H1 (cell line): ENCODE data around the gene NOS1AP. TPM values are rescaled to one million over a fixed set of nuclear protein-coding genes. Genes with fewer than 3 reads are reported as not detected.

Source experiments
- CTCF ChIA-PET: fragments of 300-600 bp; sonication (Branson Sonifier 250); formaldehyde crosslinking; loops from one replicate; lab custom pipeline; 2021; ENCODE audit not compliant: partially characterized antibody; lab: Charles Lee
- POLR2A ChIA-PET: fragments of 300-600 bp; sonication (Branson Sonifier 250); formaldehyde crosslinking; loops from one replicate; lab custom pipeline; 2021; ENCODE audit warnings: inconsistent platforms; ENCODE audit not compliant: partially characterized antibody; lab: Charles Lee
- DNase-seq, 2 experiments: peaks; one replicate each; pipeline versions ENCODE4 v3.0.0 to v3.0.0-alpha.2; 2010 to 2022; ENCODE audit warnings: low spot score in 2 of 2, low read depth in 1 of 2, mixed read lengths in 1 of 2
- FAIRE-seq: peaks from 2 replicates; lab custom pipeline; 2011; peaks lifted over from hg19 to GRCh38; lab: Jason Lieb, UNC
- H2AFZ ChIP-seq: 2 replicates; pipeline ENCODE4 v1.8.1; 2012; ENCODE audit warnings: low read length, inconsistent platforms
- H2AK5ac ChIP-seq: 2 replicates; pipeline ENCODE4 v1.6.1; 2013; ENCODE audit warnings: low read depth, low read length
- H2BK120ac ChIP-seq: replicated peaks from 2 replicates; pipeline ENCODE3; 2013; ENCODE audit warnings: low read depth, low read length, inconsistent platforms
- H2BK12ac ChIP-seq: 2 replicates; pipeline ENCODE4 v1.6.1; 2013; ENCODE audit warnings: low read depth, low read length
- H2BK15ac ChIP-seq: 2 replicates; pipeline ENCODE4 v1.6.1; 2013; ENCODE audit warnings: low read length
- H2BK20ac ChIP-seq: 2 replicates; pipeline ENCODE4 v1.6.1; 2013; ENCODE audit warnings: low read length
- H2BK5ac ChIP-seq: 2 replicates; pipeline ENCODE4 v1.6.1; 2013; ENCODE audit warnings: low read depth, low read length
- H3K14ac ChIP-seq: 2 replicates; pipeline ENCODE4 v1.6.1; 2013; ENCODE audit warnings: inconsistent platforms; ENCODE audit not compliant: insufficient read length
- H3K18ac ChIP-seq: 2 replicates; pipeline ENCODE4 v1.6.1; 2013; ENCODE audit warnings: low read length; ENCODE audit errors: extremely low read depth
- H3K23ac ChIP-seq: 2 replicates; pipeline ENCODE4 v1.6.1; 2013; ENCODE audit warnings: inconsistent platforms; ENCODE audit not compliant: insufficient read length
- H3K23me2 ChIP-seq: 2 replicates; pipeline ENCODE4 v1.6.1; 2013; ENCODE audit warnings: low read depth, low read length
- H3K27ac ChIP-seq: 2 replicates; pipeline ENCODE4 v1.6.1; 2011; ENCODE audit warnings: low read depth, low read length, inconsistent platforms
- H3K27me3 ChIP-seq, 4 experiments: replicated peaks in 1 of 4; 1 replicate in 1 of 4; 2 replicates in 3 of 4; pipeline versions ENCODE4 v1.6.1 to v1.8.1; 2011 to 2013; ENCODE audit warnings: low read length in 3 of 4, mild to moderate bottlenecking in 3 of 4, inconsistent platforms in 2 of 4, mixed read lengths in 2 of 4, moderate library complexity in 1 of 4; ENCODE audit not compliant: control insufficient read depth in 3 of 4, insufficient read depth in 3 of 4; ENCODE audit errors: extremely low read depth in 1 of 4
- H3K36me3 ChIP-seq, 4 experiments: 2 replicates each; pipeline versions ENCODE4 v1.6.1 to v1.8.1; 2011 to 2013; ENCODE audit warnings: mild to moderate bottlenecking in 4 of 4, low read length in 3 of 4, moderate library complexity in 2 of 4, control low read depth in 1 of 4, inconsistent platforms in 1 of 4; ENCODE audit not compliant: insufficient read depth in 4 of 4, control insufficient read depth in 2 of 4
- H3K4ac ChIP-seq: replicated peaks from 2 replicates; pipeline ENCODE3; 2013; ENCODE audit warnings: low read length, low read depth, mixed read lengths, inconsistent platforms; ENCODE audit not compliant: insufficient read length
- H3K4me1 ChIP-seq, 4 experiments: replicated peaks in 1 of 4; 1 replicate in 1 of 4; 2 replicates in 3 of 4; pipeline versions ENCODE4 v1.6.1 to v1.8.1; 2011 to 2013; ENCODE audit warnings: low read length in 3 of 4, inconsistent platforms in 2 of 4, mixed read lengths in 1 of 4; ENCODE audit not compliant: insufficient read depth in 4 of 4, control insufficient read depth in 3 of 4
- H3K4me2 ChIP-seq, 2 experiments: 2 replicates each; pipeline versions ENCODE4 v1.6.1 to v1.8.1; 2011 to 2013; ENCODE audit warnings: low read depth in 2 of 2, low read length in 2 of 2, control low read depth in 1 of 2, inconsistent platforms in 1 of 2, mild to moderate bottlenecking in 1 of 2; ENCODE audit not compliant: insufficient read depth in 1 of 2
- H3K4me3 ChIP-seq, 4 experiments: fragments of 200-600, 300-600 bp in 1 of 4; sonication (generic), shearing (Covaris generic), sonication (Bioruptor Twin) in 1 of 4; 2 replicates each; pipeline versions ENCODE4 v1.5.1 to v1.8.1; 2011 to 2016; ENCODE audit warnings: low read length in 4 of 4, low read depth in 3 of 4, control low read depth in 2 of 4, inconsistent platforms in 2 of 4, mild to moderate bottlenecking in 2 of 4, mixed read lengths in 1 of 4, moderate library complexity in 1 of 4; ENCODE audit not compliant: insufficient read depth in 2 of 4; ENCODE audit errors: extremely low read depth in 1 of 4
- H3K56ac ChIP-seq: replicated peaks from 2 replicates; pipeline ENCODE3; 2013; ENCODE audit warnings: low read depth, mild to moderate bottlenecking, mixed read lengths, low read length, inconsistent platforms; ENCODE audit not compliant: insufficient read length
- H3K79me1 ChIP-seq: 2 replicates; pipeline ENCODE4 v1.6.1; 2013; ENCODE audit warnings: low read depth, low read length, control low read depth
- H3K79me2 ChIP-seq, 2 experiments: 2 replicates each; pipeline versions ENCODE4 v1.6.1 to v1.8.1; 2012 to 2013; ENCODE audit warnings: low read length in 2 of 2, mild to moderate bottlenecking in 2 of 2, inconsistent platforms in 1 of 2; ENCODE audit not compliant: insufficient read depth in 2 of 2, control insufficient read depth in 1 of 2
- H3K9ac ChIP-seq, 4 experiments: replicated peaks in 1 of 4; 1 replicate in 1 of 4; 2 replicates in 3 of 4; pipeline versions ENCODE4 v1.6.1 to v1.8.1; 2011 to 2013; ENCODE audit warnings: low read depth in 3 of 4, low read length in 3 of 4, control low read depth in 2 of 4, mild to moderate bottlenecking in 2 of 4, moderate library complexity in 2 of 4, inconsistent platforms in 1 of 4; ENCODE audit errors: extremely low read depth in 1 of 4
- H3K9me3 ChIP-seq, 2 experiments: 2 replicates each; pipeline versions ENCODE4 v1.6.1 to v1.8.1; 2012 to 2013; ENCODE audit warnings: mild to moderate bottlenecking in 2 of 2, moderate library complexity in 2 of 2, control low read depth in 1 of 2, inconsistent platforms in 1 of 2, low read depth in 1 of 2, low read length in 1 of 2, mixed read lengths in 1 of 2; ENCODE audit not compliant: insufficient read depth in 2 of 2
- H4K20me1 ChIP-seq, 2 experiments: replicated peaks in 1 of 2; 2 replicates each; pipeline versions ENCODE3 to v1.8.1; 2011 to 2013; ENCODE audit warnings: inconsistent platforms in 2 of 2, low read length in 2 of 2, mild to moderate bottlenecking in 1 of 2; ENCODE audit not compliant: insufficient read depth in 2 of 2, control insufficient read depth in 1 of 2
- H4K5ac ChIP-seq: 2 replicates; pipeline ENCODE4 v1.6.1; 2013; ENCODE audit warnings: low read length, low read depth, mixed read lengths, inconsistent platforms; ENCODE audit not compliant: insufficient read length
- H4K8ac ChIP-seq: 2 replicates; pipeline ENCODE4 v1.8.0; 2013; ENCODE audit warnings: mild to moderate bottlenecking, moderate library complexity, low read length, inconsistent platforms; ENCODE audit not compliant: insufficient read depth; ENCODE audit errors: extremely low read depth
- H4K91ac ChIP-seq: replicated peaks from 2 replicates; pipeline ENCODE3; 2013; ENCODE audit warnings: low read length, mixed read lengths, inconsistent platforms; ENCODE audit not compliant: insufficient read length
- BCL11A ChIP-seq, 2 experiments: IDR thresholded peaks; one replicate each; pipeline ENCODE4 v1.6.1; 2011; ENCODE audit warnings: low read depth in 2 of 2, low read length in 2 of 2, mild to moderate bottlenecking in 2 of 2
- BRCA1 ChIP-seq: IDR thresholded peaks from 2 replicates; pipeline ENCODE4 v1.6.1; 2012; ENCODE audit warnings: low read depth, low read length, improper control_type of control experiment
- E2F6 ChIP-seq: IDR thresholded peaks from 2 replicates; pipeline ENCODE4 v1.6.1; 2012; ENCODE audit warnings: inconsistent platforms
- RNF2 ChIP-seq: fragments of 200-900, 300-1000 bp; sonication (generic); IDR thresholded peaks from 2 replicates; pipeline ENCODE4 v1.7.1; 2016; ENCODE audit warnings: borderline replicate concordance, low read depth, mild to moderate bottlenecking, antibody characterized with exemption, low read length; ENCODE audit not compliant: poor library complexity, severe bottlenecking; ENCODE audit errors: missing control alignments
- SAP30 ChIP-seq: fragments of 300-600 bp; sonication (generic); IDR thresholded peaks from 2 replicates; pipeline ENCODE4 v1.7.1; 2012; ENCODE audit warnings: low read length, moderate library complexity, mild to moderate bottlenecking, inconsistent platforms; ENCODE audit not compliant: insufficient read depth, insufficient replicate concordance
- SIRT6 ChIP-seq: IDR thresholded peaks from one replicate; pipeline ENCODE4 v1.7.1; 2012; ENCODE audit warnings: low read length, inconsistent platforms
- WGBS, 2 experiments: shearing (Covaris generic) in 1 of 2; methylation state at CpG; one replicate each; pipeline versions ENCODE4 v1.1.6 to v1.1.7; 2013 to 2015; ENCODE audit warnings: low lambda C conversion rate in 2 of 2, mixed read lengths in 2 of 2, inconsistent platforms in 1 of 2, low coverage in 1 of 2, missing lambda C conversion rate in 1 of 2; ENCODE audit not compliant: insufficient replicate concordance in 2 of 2, insufficient coverage in 1 of 2, insufficient read length in 1 of 2; ENCODE audit errors: extremely low coverage in 1 of 2, missing lambda C conversion rate in 1 of 2; 5-methylcytosine and 5-hydroxymethylcytosine counted together
- polyA plus RNA-seq, 7 experiments: library from polyadenylated mRNA; depleted of rRNA in 3 of 7; stranded (reverse) in 5 of 7; unstranded in 2 of 7; fragments of >200 nt in 5 of 7; fragments of 200-250 nt in 2 of 7; gene quantifications; 1 replicate in 5 of 7; 2 replicates in 1 of 7; 4 replicates in 1 of 7; pipeline versions ENCODE4 v1.2.1 to v1.2.3, GENCODE V29; 2011 to 2013; ENCODE audit warnings: missing spikeins in 2 of 7, mixed read lengths in 2 of 7
- total RNA-seq: library from RNA; stranded (reverse); fragmentation: NEBNext Ultra II Directional; extraction: Animal tissue kit (Norgen Biotek cat#: 25700); gene quantifications from 2 replicates; pipeline ENCODE4 v1.2.1, GENCODE V29; 2021
- TF ChIP-seq, protein P1 (sequence below): IDR thresholded peaks from 2 replicates; pipeline ENCODE4 v1.6.1; 2012; ENCODE audit warnings: low read length, inconsistent platforms

Gene NOS1AP
- total and polyA plus RNA-seq, 2 of the 8 experiments (the other 6 are each of a cell fraction or from before 2014, with no cell fraction given) = 2.4 to 12.1 TPM

- no peak for TF ChIP-seq E2F6
- TF ChIP-seq, protein P1, sequence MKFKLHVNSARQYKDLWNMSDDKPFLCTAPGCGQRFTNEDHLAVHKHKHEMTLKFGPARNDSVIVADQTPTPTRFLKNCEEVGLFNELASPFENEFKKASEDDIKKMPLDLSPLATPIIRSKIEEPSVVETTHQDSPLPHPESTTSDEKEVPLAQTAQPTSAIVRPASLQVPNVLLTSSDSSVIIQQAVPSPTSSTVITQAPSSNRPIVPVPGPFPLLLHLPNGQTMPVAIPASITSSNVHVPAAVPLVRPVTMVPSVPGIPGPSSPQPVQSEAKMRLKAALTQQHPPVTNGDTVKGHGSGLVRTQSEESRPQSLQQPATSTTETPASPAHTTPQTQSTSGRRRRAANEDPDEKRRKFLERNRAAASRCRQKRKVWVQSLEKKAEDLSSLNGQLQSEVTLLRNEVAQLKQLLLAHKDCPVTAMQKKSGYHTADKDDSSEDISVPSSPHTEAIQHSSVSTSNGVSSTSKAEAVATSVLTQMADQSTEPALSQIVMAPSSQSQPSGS = no peak
- TF ChIP-seq SAP30 = no peak
- TF ChIP-seq BCL11A (IDR thresholded peaks at IDR 0.05; ENCODE audit: low read depth in 2 of 2, low read length in 2 of 2) = no peak
- TF ChIP-seq RNF2 = no peak
- TF ChIP-seq SIRT6 = no peak
- no peak for TF ChIP-seq BRCA1
- CTCF ChIA-PET = interaction anchor here (1.3 kb wide), 1 partner anchor 10 kb away, joined by 7 read pairs; no protein-coding TSS in a partner anchor
These were observed 65.8 kb downstream of the NOS1AP start for GRCh38 chr1:162135271-162135775.

More at GRCh38 chr1:162135271-162135775, 65.8 kb downstream of the NOS1AP start:
- Histone ChIP-seq H2BK120ac (no peak overlapping the region), H2AK5ac (no peak overlapping the region), H3K4me1 (peaks cover 4 to 13% (median 6%) of the 10 kb centered on the region in 4 experiments), H3K23me2 (no peaks in the 10 kb centered on the region; the same call in 1 of the 2 replicates), H3K36me3 (no peaks in the 10 kb centered on the region), H4K20me1 (peaks cover 0 to 2% of the 10 kb centered on the region in 2 experiments), H2BK20ac (no peak overlapping the region), H3K56ac (no peak overlapping the region), H3K4me2 (no peak overlapping the region), H2BK15ac (no peak overlapping the region), H4K91ac (no peak overlapping the region), H3K4ac (no peak overlapping the region), H3K9ac (no peak overlapping the region), H4K5ac (no peak overlapping the region), H3K27ac (no peak overlapping the region), H3K27me3 (no peaks in the 10 kb centered on the region), H3K79me2 (peaks cover 0 to 42% of the 10 kb centered on the region in 2 experiments; a peak in 2 of 4 replicates), H3K4me3 (no peak overlapping the region), H3K9me3 (no peaks in the 10 kb centered on the region), H2BK5ac (no peak overlapping the region), H4K8ac (no peak overlapping the region), H2BK12ac (no peak overlapping the region), H3K14ac (no peak overlapping the region), H3K18ac (no peak overlapping the region), H3K23ac (no peak overlapping the region), H2AFZ (no peak overlapping the region), H3K79me1 (peaks cover 11% of the 10 kb centered on the region; the same call in 1 of the 2 replicates)
- FAIRE-seq (no peak), DNase-seq (no peak)
- POLR2A ChIA-PET = interaction anchor here (2.2 kb wide), 1 partner anchor 10 kb away, joined by 7 read pairs; no protein-coding TSS in a partner anchor
- 85% methylated on average over 4 of the region's 4 CpGs; no CpG with 5 or more reads in 1 of the 2 experiments for WGBS, 2 experiments
